HG03159 (cell line): Measurements from ENCODE around the gene SPHK1.

Experiments used
- ATAC-seq: cut with Tn5 transposase; IDR thresholded peaks from one replicate; pipeline ENCODE4 v1.9.1; 2021; ENCODE audit warnings: mild to moderate bottlenecking, moderate library complexity; ENCODE audit not compliant: unreplicated experiment

Gene SPHK1

GRCh38 chr17:76405967-76406647 is 21.7 kb downstream of the SPHK1 start:
- ATAC-seq, result no peak

- ATAC-seq, result no peak
Observed at GRCh38 chr17:76407509-76407908, 23.1 kb downstream of the SPHK1 start.

- no peak for ATAC-seq
Observed at GRCh38 chr17:76408037-76408849, 23.8 kb downstream of the SPHK1 start.

- no peak for ATAC-seq
Observed at GRCh38 chr17:76410328-76410965, 26.0 kb downstream of the SPHK1 start.

GRCh38 chr17:76411247-76411646 is 26.8 kb downstream of the SPHK1 start:
- no peak for ATAC-seq

- no peak for ATAC-seq
Observed at GRCh38 chr17:76414334-76415295, 30.2 kb downstream of the SPHK1 start.

GRCh38 chr17:76415786-76416185 is 31.4 kb downstream of the SPHK1 start:
- ATAC-seq, result no peak

GRCh38 chr17:76416457-76416856 is 32.0 kb downstream of the SPHK1 start:
- ATAC-seq, result no peak

- no peak for ATAC-seq
Observed at GRCh38 chr17:76416899-76417298, 32.5 kb downstream of the SPHK1 start.

- ATAC-seq, result no peak
Observed at GRCh38 chr17:76417499-76418143, 33.2 kb downstream of the SPHK1 start.

- no peak for ATAC-seq
Observed at GRCh38 chr17:76419576-76420260, 35.3 kb downstream of the SPHK1 start.

- no peak for ATAC-seq
Observed at GRCh38 chr17:76420356-76421043, 36.1 kb downstream of the SPHK1 start.

GRCh38 chr17:76421044-76421407 is 36.6 kb downstream of the SPHK1 start:
- ATAC-seq, result no peak

GRCh38 chr17:76422406-76422805 is 38.0 kb downstream of the SPHK1 start:
- no peak for ATAC-seq

GRCh38 chr17:76422860-76423259 is 38.5 kb downstream of the SPHK1 start:
- no peak for ATAC-seq

- no peak for ATAC-seq
Observed at GRCh38 chr17:76426853-76427252, 42.4 kb downstream of the SPHK1 start.

GRCh38 chr17:76427501-76428231 is 43.3 kb downstream of the SPHK1 start:
- no peak for ATAC-seq

GRCh38 chr17:76428511-76428910 is 44.1 kb downstream of the SPHK1 start:
- no peak for ATAC-seq
